NCI-H2107 treated with DMSO at 0.1 percent for 48 hours (cell line): ENCODE measurements around the gene HDAC2.
"Not testable (repeated sequence)": the region's sequence is repeated elsewhere in the genome, so short reads cannot be mapped to it uniquely, and the experiment has no call there.

ENCODE experiments used
- DNase-seq: peaks from one replicate; lab custom pipeline; 2025; ENCODE audit not compliant: unreplicated experiment; lab: John Stamatoyannopoulos, UW

Gene HDAC2

DNA sequence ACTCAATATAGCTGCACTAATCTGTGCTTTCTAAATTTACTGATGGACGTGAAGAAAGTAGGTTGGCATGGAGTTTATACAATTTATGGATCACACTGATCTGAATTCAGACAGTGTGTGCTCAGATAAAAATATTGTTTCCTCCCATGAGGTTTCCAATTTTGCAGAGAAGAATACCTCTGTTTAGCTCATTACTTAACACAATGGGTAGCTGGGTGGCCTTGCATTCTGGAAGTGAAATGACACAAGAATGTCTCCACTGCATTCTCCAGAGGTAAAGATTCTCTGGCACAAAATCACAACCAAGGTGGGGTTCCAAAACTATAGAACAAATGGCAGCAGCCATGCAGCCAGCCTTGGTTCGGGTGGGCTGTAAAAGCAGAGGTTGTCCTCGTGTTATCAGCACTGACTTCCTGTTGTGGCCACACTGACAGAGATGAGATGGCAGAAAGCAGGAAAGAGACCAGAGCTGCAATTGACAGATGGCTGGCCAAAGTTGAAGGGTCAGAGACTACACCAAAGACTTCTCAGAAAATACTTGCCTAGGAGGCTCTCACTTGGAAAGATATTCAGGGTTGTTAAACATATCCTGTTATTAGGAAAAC lies 50.2 kb downstream of the HDAC2 start:
- no peak for DNase-seq

DNA sequence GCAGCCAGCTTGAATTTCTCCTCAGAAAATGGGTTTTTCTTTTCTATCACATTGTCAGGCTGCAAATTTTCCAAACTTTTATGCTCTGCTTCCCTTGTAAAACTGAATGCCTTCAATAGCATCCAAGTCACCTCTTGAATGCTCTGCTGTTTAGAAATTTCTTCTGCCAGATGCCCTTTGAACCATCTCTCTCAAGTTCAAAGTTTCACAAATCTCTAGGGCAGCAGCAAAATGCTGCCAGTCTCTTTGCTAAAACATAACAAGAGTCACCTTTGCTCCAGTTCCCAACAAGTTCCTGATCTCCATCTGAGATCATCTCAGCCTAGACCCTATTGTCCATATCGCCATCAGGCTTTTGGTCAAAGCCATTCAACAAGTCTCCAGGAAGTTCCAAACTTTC lies 60.7 kb downstream of the HDAC2 start:
- DNase-seq: not testable (repeated sequence)

- DNase-seq: peak; percentile 56
Observed at GRCh38 chr6:113909224-113909856, 61.6 kb downstream of the HDAC2 start.

GRCh38 chr6:113908801-113909200 lies 62.1 kb downstream of the HDAC2 start:
- DNase-seq: no peak

DNA sequence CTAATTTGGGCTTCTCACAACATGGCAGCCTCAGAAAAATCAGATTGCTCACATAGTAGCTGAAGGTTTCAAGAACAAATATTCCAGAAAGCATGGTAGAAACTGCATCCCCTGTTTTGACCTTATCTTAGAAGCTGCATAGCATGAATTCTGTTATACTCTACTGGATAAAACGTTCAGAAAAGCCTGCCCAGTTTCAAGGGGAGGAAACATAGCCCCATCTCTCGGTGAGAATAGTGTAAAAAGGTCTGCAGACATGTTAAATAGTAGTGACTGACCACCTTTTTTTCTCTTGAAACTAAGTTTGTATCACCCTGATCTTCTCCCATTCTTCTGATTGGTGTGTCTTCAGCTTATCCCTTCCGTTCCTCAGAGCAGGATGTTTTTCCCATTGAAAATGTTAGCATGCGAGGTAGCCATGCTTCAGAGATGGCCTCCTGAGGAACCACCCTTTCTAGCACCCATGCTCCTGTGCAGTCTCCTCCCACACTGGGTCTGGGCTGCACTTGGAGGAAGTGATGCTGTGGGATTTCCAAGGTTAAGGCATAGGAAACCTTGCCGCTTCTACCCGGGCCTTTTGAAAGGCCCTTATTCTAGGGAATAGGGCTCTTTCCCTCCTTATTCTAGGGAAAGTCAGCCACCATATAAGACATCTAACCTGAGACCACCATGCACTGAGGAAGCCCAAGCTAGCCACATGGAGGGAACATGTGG lies 63.7 kb downstream of the HDAC2 start:
- no peak for DNase-seq

DNA sequence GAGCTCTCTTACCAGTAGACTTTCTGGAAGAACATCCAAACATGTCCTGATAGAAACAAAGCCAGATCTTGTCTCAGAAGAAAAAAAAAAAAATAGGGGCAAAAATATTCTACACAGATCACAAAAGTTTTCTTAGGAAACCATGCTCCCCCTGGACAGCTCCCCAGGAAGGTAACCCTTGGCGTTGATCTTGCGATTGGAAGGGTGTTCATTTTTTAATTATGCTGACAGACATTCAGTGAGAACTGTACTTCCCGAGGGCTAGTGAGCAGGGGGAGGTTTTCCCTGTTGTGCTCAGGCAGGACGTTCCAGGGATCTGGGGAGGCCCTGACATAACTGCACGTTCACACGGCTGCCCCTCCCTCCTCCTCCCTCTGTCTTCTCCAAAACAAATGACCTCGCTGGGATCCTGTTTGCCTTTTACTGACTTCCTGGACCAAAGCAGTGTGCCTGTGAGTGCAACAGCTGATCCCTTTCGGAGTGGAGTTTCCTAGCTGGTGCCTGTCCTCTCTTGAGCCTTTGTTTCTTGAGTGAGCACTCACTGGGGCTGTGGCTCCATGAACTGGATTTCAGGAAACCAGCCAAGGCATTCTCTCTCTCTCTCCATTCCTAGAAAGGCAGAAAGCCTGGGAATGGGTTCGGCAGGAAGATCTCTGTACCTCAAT lies 67.2 kb downstream of the HDAC2 start:
- DNase-seq: no peak

- DNase-seq: no peak
Observed at GRCh38 chr6:113901482-113901881, 69.5 kb downstream of the HDAC2 start.

- no peak for DNase-seq
Observed at GRCh38 chr6:113894712-113895674, 76.0 kb downstream of the HDAC2 start.

- no peak for DNase-seq
Observed at GRCh38 chr6:113893866-113894265, 77.1 kb downstream of the HDAC2 start.

DNA sequence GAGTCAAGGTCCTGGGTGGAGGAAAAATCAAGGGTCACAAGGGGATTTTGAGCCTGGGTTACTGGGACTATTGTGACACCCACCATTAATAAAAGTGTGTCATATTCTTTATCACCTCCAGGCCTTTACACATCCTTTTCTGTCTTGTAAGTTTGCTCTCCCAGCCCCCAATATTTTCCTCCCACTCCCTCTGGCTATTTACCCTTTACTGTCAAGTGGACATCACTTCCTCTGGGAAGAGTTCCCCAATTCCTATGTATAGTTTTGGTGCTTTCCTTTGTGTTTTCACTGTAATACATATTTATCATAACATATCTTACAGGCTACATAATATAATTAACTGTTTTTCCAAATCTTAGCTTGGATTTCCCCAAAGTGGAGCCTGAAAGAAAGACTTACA lies 77.5 kb downstream of the HDAC2 start:
- no peak for DNase-seq

- DNase-seq: no peak
Observed at GRCh38 chr6:113888956-113889630, 81.9 kb downstream of the HDAC2 start.

DNA sequence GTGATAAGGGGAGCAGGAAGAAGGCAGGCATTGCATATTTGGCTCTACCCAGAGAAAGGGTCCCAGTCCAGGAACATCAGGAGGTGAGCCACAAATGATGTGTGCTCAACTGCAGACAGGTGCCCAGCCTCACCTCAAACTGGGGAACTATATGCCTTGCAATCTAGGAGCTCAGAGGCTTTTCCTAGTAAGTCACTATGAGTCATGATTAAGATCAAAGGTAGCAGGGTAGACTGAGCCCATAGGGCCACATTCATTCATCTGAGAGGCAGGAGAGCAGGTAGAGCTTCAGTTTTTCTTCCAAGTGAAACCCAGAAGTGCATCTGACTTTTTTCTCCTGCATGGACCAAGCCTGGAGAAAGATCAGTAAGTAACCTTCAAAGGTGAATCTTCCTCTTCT lies 82.5 kb downstream of the HDAC2 start:
- no peak for DNase-seq

DNA sequence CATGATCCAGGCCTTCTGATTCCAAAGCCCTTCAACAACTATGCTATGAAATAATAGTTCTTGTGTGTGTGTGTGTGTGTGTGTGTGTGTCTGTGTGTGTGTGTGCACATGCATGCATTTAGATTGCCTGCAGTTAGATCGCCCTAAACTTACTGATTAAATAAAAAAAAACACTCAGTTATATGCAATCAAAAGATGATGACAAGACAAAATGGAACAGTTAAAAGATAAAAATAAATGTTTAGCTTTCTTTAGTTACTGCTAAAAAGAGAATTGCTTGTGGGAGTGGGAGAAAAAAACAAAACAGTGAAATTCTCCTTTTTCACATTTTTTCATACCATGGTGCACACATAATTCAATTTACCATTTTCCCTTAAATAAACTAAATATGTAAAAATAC lies 84.4 kb downstream of the HDAC2 start:
- no peak for DNase-seq

DNA sequence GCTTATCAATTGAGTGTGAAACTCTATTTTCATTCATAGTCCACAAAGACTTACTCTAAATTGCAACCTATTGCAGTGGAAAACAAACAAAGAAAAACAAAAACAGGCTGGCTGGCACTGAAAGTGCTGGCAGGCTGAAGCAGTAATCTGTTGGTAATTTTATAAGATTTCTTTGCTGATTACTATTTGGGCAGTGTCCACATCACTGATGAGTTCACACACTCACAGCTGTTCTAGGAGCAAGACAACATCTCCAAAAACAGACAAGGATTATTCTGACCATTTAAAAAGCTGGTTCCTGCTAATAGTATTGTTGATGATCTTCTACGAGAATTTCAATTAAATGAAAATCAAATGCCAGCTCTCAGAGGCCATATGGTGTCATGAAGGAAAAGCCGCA lies 86.9 kb downstream of the HDAC2 start:
- DNase-seq: no peak
